Epithelial cell of prostate (primary cell): Measurements from ENCODE around the gene GATA3.

Experiments
- DNase-seq: peaks from one replicate; pipeline ENCODE4 v3.0.0-alpha.2; 2011; ENCODE audit warnings: low read depth, low spot score
- H3K27ac ChIP-seq: fragments of 450-650 bp; 2 replicates; pipeline ENCODE4 v1.5.1; 2017; ENCODE audit warnings: mild to moderate bottlenecking

Gene GATA3

GRCh38 chr10:8049865-8050555, 4.5 kb upstream of the GATA3 start:
- peak overlapping the region; percentile 49 for H3K27ac ChIP-seq
- no peak for DNase-seq

GRCh38 chr10:8050556-8051108, 3.9 kb upstream of the GATA3 start:
- peak overlapping the region; percentile 49 for H3K27ac ChIP-seq
- DNase-seq = no peak

GRCh38 chr10:8051109-8051821, 3.2 kb upstream of the GATA3 start:
- H3K27ac ChIP-seq = peak overlapping the region; percentile 49
- DNase-seq = no peak

GRCh38 chr10:8051851-8052257, 2.6 kb upstream of the GATA3 start:
- peak overlapping the region; percentile 49 for H3K27ac ChIP-seq
- no peak for DNase-seq

GRCh38 chr10:8052341-8052955, 2.0 kb upstream of the GATA3 start:
- no peak for DNase-seq
- H3K27ac ChIP-seq = peak overlapping the region; percentile 49

- DNase-seq = no peak
Observed at GRCh38 chr10:8052956-8053445, 1.5 kb upstream of the GATA3 start.

GRCh38 chr10:8053446-8054243, 843 bp upstream of the GATA3 start:
- peak; percentile 57 for DNase-seq
- peak overlapping the region; percentile 92 for H3K27ac ChIP-seq

More at GRCh38 chr10:8052956-8053445, 1.5 kb upstream of the GATA3 start:
- H3K27ac ChIP-seq = peak overlapping the region; percentile 92

GRCh38 chr10:8054244-8054493, 319 bp upstream of the GATA3 start:
- peak overlapping the region; percentile 92 for H3K27ac ChIP-seq
- no peak for DNase-seq

GRCh38 chr10:8055420-8056349, 1.2 kb downstream of the GATA3 start:
- peak overlapping the region; percentile 92 for H3K27ac ChIP-seq
- no peak for DNase-seq

- peak overlapping the region; percentile 92 for H3K27ac ChIP-seq
- DNase-seq = no peak
Observed at GRCh38 chr10:8056378-8056777, 1.9 kb downstream of the GATA3 start.

GRCh38 chr10:8056871-8057331, 2.4 kb downstream of the GATA3 start:
- DNase-seq = no peak
- H3K27ac ChIP-seq = peak overlapping the region; percentile 92

- H3K27ac ChIP-seq = peak overlapping the region; percentile 92
- DNase-seq = no peak
Observed at GRCh38 chr10:8057636-8058273, 3.3 kb downstream of the GATA3 start.

- peak overlapping the region; percentile 92 for H3K27ac ChIP-seq
- DNase-seq = no peak
Observed at GRCh38 chr10:8058274-8059111, 4.0 kb downstream of the GATA3 start.

GRCh38 chr10:8059191-8059936, 4.9 kb downstream of the GATA3 start:
- DNase-seq = no peak
- H3K27ac ChIP-seq = peak overlapping the region; percentile 92

GRCh38 chr10:8060010-8060703, 5.7 kb downstream of the GATA3 start:
- H3K27ac ChIP-seq = peak overlapping the region; percentile 92
- no peak for DNase-seq

GRCh38 chr10:8060704-8061121, 6.2 kb downstream of the GATA3 start:
- no peak for DNase-seq
- H3K27ac ChIP-seq = peak overlapping the region; percentile 92
